Measurements from ENCODE around the gene PTBP3. TPM values are rescaled to one million over a fixed set of nuclear protein-coding genes. Genes with fewer than 3 reads are reported as not detected.
A peak's percentile ranks its signal among the peaks of the same experiment; 100 is the strongest.

Gene PTBP3
- total and polyA plus RNA-seq, 2 of the 13 experiments (the other 11 are each of a cell fraction or from before 2014, with no cell fraction given): 52.8 to 61.1 TPM

- no peaks in the 10 kb centered on the region for H4K20me1 ChIP-seq (ENCODE audit: insufficient read depth, low read length)
- BruUV-seq (replicated peaks): no TSS peak
- DNase-seq (ENCODE audit: low spot score): no peak
- H3K27me3 ChIP-seq (ENCODE audit: control insufficient read depth in 1 of 2, insufficient read depth in 2 of 2, low read length in 2 of 2): no peaks in the 10 kb centered on the region
- 90% methylated on average over 5 of the region's 5 CpGs for WGBS (ENCODE audit: low lambda C conversion rate)
- no peaks in the 10 kb centered on the region for H3K79me2 ChIP-seq (ENCODE audit: insufficient read depth, low read length)
- no peak for ATAC-seq
- H3K9ac ChIP-seq (ENCODE audit: insufficient read depth, low read depth, low read length): no peak overlapping the region
- intact Hi-C loops (cut with micrococcal nuclease; ENCODE audit: unreplicated experiment): loop anchor here (2.0 kb wide), 1 partner anchor 27 kb away; the partner anchor contains the start of gene PTBP3
- FAIRE-seq: no peak
- no peaks in the 10 kb centered on the region for H3K36me3 ChIP-seq (replicated peaks in 1 of 2; ENCODE audit: control insufficient read depth in 1 of 2, insufficient read depth in 2 of 2, low read length in 2 of 2)
- CTCF ChIA-PET (ENCODE audit: low intra/inter-chr PET ratio, low total read pairs): interaction anchor here (1.8 to 3.0 kb wide), 2 partner anchors 247 to 262 kb away, joined by 12 read pairs; no protein-coding TSS in a partner anchor
- in situ Hi-C loops (cut with HindIII; ENCODE audit: extremely low pct_ligation_motif_present, low pct_unique_long_range_greater_than_20kb): loop anchor here (25.0 kb wide), 1 partner anchor 598 kb away; no protein-coding TSS in a partner anchor
- POLR2A ChIA-PET: no interaction called here
- H3K4me2 ChIP-seq (ENCODE audit: low read depth, low read length): no peak overlapping the region
- H3K27ac ChIP-seq (ENCODE audit: extremely low read length, insufficient read depth, low read length): no peak overlapping the region
- no peak overlapping the region for H2AFZ ChIP-seq (ENCODE audit: low read length)
- H3K4me3 ChIP-seq (replicated peaks in 1 of 3; ENCODE audit: insufficient read depth in 1 of 3, low read depth in 2 of 3, low read length in 3 of 3): no peak overlapping the region
- H3K4me1 ChIP-seq (ENCODE audit: insufficient read depth, low read length): peaks cover 5% of the 10 kb centered on the region; the same call in 1 of the 2 replicates
- 0 out of 2 replicates have a peak, but pooled peaks cover 2% of the 10 kb centered on the region for H3K9me3 ChIP-seq (ENCODE audit: low read length)
- TF ChIP-seq HNRNPH1 (optimal IDR thresholded peaks at IDR 0.05; ENCODE audit: low read depth, low read length) (no peak), ZNF121 (CRISPR knock-in tag; IDR thresholded peaks at IDR 0.05) (peak; percentile 48; the same call in 1 of the 2 replicates)
- TF ChIP-seq, protein P1, sequence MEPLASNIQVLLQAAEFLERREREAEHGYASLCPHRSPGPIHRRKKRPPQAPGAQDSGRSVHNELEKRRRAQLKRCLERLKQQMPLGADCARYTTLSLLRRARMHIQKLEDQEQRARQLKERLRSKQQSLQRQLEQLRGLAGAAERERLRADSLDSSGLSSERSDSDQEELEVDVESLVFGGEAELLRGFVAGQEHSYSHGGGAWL (CRISPR knock-in tag; IDR thresholded peaks at IDR 0.05): no peak
Measured at GRCh38 chr9:112360047-112360804, 26.8 kb upstream of the PTBP3 start.

DNA sequence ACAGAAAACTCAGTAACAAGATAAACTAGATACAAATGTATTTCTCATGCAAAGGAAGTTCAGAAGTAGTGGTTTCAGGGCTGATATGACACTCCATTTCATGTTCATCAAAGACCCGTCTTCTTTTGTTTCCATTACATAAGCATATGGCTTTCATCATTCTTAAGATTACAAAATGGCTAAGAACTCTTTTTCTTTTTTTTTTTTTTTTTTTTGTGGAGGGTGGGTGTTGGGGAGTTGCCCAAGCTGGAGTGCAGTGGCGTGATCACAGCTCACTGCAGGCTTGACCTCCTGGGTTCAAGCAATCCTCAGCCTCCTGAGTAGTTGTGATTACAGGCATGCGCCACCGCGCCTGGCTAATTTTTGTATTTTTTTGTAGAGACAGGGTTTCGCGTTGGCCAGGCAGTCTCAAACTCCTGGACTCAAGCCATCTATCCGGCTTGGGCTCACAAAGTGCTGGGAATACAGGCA is 22.0 kb upstream of the PTBP3 start:
- H4K20me1 ChIP-seq (ENCODE audit: insufficient read depth, low read length): no peaks in the 10 kb centered on the region
- no peak overlapping the region for H3K27ac ChIP-seq (ENCODE audit: extremely low read length, insufficient read depth, low read length)
- ATAC-seq (no peak), DNase-seq (ENCODE audit: low spot score) (no peak), FAIRE-seq (no peak)
- H3K4me2 ChIP-seq (ENCODE audit: low read depth, low read length): no peak overlapping the region
- TF ChIP-seq ZNF335 (CRISPR knock-in tag; IDR thresholded peaks at IDR 0.05) (no peak), NAIF1 (CRISPR knock-in tag; IDR thresholded peaks at IDR 0.05; ENCODE audit: borderline replicate concordance) (no peak), IRX3 (CRISPR knock-in tag; IDR thresholded peaks at IDR 0.05; ENCODE audit: borderline replicate concordance, low read depth) (no peak), TIGD3 (CRISPR knock-in tag; IDR thresholded peaks at IDR 0.05; ENCODE audit: borderline replicate concordance) (no peak), HNRNPL (IDR thresholded peaks at IDR 0.05; ENCODE audit: low read depth, low read length) (no peak), ZNF331 (CRISPR knock-in tag; IDR thresholded peaks at IDR 0.05) (no peak), SOX5 (CRISPR knock-in tag; IDR thresholded peaks at IDR 0.05; ENCODE audit: borderline replicate concordance) (no peak), TEAD3 (CRISPR knock-in tag; optimal IDR thresholded peaks at IDR 0.05; ENCODE audit: borderline replicate concordance) (no peak), ZNF605 (CRISPR knock-in tag; IDR thresholded peaks at IDR 0.05) (no peak)
- TF ChIP-seq, protein P2, sequence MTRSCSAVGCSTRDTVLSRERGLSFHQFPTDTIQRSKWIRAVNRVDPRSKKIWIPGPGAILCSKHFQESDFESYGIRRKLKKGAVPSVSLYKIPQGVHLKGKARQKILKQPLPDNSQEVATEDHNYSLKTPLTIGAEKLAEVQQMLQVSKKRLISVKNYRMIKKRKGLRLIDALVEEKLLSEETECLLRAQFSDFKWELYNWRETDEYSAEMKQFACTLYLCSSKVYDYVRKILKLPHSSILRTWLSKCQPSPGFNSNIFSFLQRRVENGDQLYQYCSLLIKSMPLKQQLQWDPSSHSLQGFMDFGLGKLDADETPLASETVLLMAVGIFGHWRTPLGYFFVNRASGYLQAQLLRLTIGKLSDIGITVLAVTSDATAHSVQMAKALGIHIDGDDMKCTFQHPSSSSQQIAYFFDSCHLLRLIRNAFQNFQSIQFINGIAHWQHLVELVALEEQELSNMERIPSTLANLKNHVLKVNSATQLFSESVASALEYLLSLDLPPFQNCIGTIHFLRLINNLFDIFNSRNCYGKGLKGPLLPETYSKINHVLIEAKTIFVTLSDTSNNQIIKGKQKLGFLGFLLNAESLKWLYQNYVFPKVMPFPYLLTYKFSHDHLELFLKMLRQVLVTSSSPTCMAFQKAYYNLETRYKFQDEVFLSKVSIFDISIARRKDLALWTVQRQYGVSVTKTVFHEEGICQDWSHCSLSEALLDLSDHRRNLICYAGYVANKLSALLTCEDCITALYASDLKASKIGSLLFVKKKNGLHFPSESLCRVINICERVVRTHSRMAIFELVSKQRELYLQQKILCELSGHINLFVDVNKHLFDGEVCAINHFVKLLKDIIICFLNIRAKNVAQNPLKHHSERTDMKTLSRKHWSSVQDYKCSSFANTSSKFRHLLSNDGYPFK (CRISPR knock-in tag; IDR thresholded peaks at IDR 0.05; ENCODE audit: borderline replicate concordance): no peak
- no peak overlapping the region for H2AFZ ChIP-seq (ENCODE audit: low read length)
- POLR2A ChIA-PET: no interaction called here
- H3K4me3 ChIP-seq (replicated peaks in 1 of 3; ENCODE audit: insufficient read depth in 1 of 3, low read depth in 2 of 3, low read length in 3 of 3): no peak overlapping the region
- intact Hi-C loops (cut with micrococcal nuclease; ENCODE audit: unreplicated experiment) (no loop called here), in situ Hi-C loops (cut with HindIII; ENCODE audit: extremely low pct_ligation_motif_present, low pct_unique_long_range_greater_than_20kb) (loop anchor here (5.0 to 25.0 kb wide), 2 partner anchors 238 to 593 kb away; no protein-coding TSS in a partner anchor)
- H3K4me1 ChIP-seq (ENCODE audit: insufficient read depth, low read length): peaks cover 41% of the 10 kb centered on the region
- no peaks in the 10 kb centered on the region for H3K27me3 ChIP-seq (ENCODE audit: control insufficient read depth in 1 of 2, insufficient read depth in 2 of 2, low read length in 2 of 2)
- H3K36me3 ChIP-seq (replicated peaks in 1 of 2; ENCODE audit: control insufficient read depth in 1 of 2, insufficient read depth in 2 of 2, low read length in 2 of 2): no peaks in the 10 kb centered on the region
- CTCF ChIA-PET (ENCODE audit: low intra/inter-chr PET ratio, low total read pairs): no interaction called here
- 81% methylated on average over 8 of the region's 8 CpGs for WGBS (ENCODE audit: low lambda C conversion rate)
- no peak overlapping the region for H3K9ac ChIP-seq (ENCODE audit: insufficient read depth, low read depth, low read length)
- no TSS peak for BruUV-seq (replicated peaks)
- no peaks in the 10 kb centered on the region for H3K79me2 ChIP-seq (ENCODE audit: insufficient read depth, low read length)
- no peaks in the 10 kb centered on the region for H3K9me3 ChIP-seq (ENCODE audit: low read length)
